Brain microvascular endothelial cell (primary cell): Measurements from ENCODE around the gene ZIC1.

Experiments
- DNase-seq: peaks from one replicate; pipeline ENCODE4 v3.0.0-alpha.2; 2020
- H3K27ac ChIP-seq: fragments of 250-450 bp; sonication (Bioruptor Pico); 2 replicates; pipeline ENCODE4 v1.5.1; 2020; ENCODE audit warnings: mild to moderate bottlenecking, moderate library complexity
- H3K27me3 ChIP-seq: fragments of 250-450 bp; sonication (Bioruptor Pico); replicated peaks from 2 replicates; pipeline ENCODE4 v1.5.1; 2020; ENCODE audit warnings: mild to moderate bottlenecking
- H3K36me3 ChIP-seq: fragments of 250-450 bp; sonication (Bioruptor Pico); replicated peaks from 2 replicates; pipeline ENCODE4 v1.5.1; 2020; ENCODE audit warnings: mild to moderate bottlenecking
- H3K4me3 ChIP-seq: 2 replicates; pipeline ENCODE4 v1.5.1; 2011; ENCODE audit warnings: low read depth, mild to moderate bottlenecking, control low read depth, low read length, moderate library complexity
- CTCF ChIP-seq: IDR thresholded peaks from 2 replicates; pipeline ENCODE4 v1.5.1; 2011; ENCODE audit warnings: low read depth, mild to moderate bottlenecking, moderate library complexity, low read length, control low read depth, inconsistent platforms; ENCODE audit errors: missing control alignments
- in situ Hi-C: cut with HindIII; loops from 2 replicates; pipeline ENCODE4 v1.10.0; 2017; ENCODE audit warnings: low sequenced_read_pairs, low pct_ligation_motif_present

ZIC1 gene

GRCh38 chr3:147377412-147378367 is 31.5 kb upstream of the ZIC1 start:
- Histone ChIP-seq H3K4me3 (no peak overlapping the region), H3K27me3 (no peaks in the 10 kb centered on the region), H3K27ac (no peak overlapping the region), H3K36me3 (no peaks in the 10 kb centered on the region)
- in situ Hi-C loops = loop anchor here (25.0 kb wide), 1 partner anchor 235 kb away; no protein-coding TSS in a partner anchor
- DNase-seq = no peak
- no peak for TF ChIP-seq CTCF

- in situ Hi-C loops = loop anchor here (25.0 kb wide), 1 partner anchor 233 kb away; no protein-coding TSS in a partner anchor
- Histone ChIP-seq H3K36me3 (no peaks in the 10 kb centered on the region), H3K27ac (no peak overlapping the region), H3K27me3 (no peaks in the 10 kb centered on the region), H3K4me3 (no peak overlapping the region)
- TF ChIP-seq CTCF = no peak
- no peak for DNase-seq
Observed at GRCh38 chr3:147379651-147380050, 29.5 kb upstream of the ZIC1 start.

- no peak for DNase-seq
- no peak for TF ChIP-seq CTCF
- in situ Hi-C loops = loop anchor here (25.0 kb wide), 1 partner anchor 232 kb away; no protein-coding TSS in a partner anchor
- H3K27me3 ChIP-seq = no peaks in the 10 kb centered on the region
- H3K36me3 ChIP-seq = no peaks in the 10 kb centered on the region
- no peak overlapping the region for H3K27ac ChIP-seq
- no peak overlapping the region for H3K4me3 ChIP-seq
Observed at GRCh38 chr3:147380387-147380951, 28.7 kb upstream of the ZIC1 start.

- Histone ChIP-seq H3K27me3 (no peaks in the 10 kb centered on the region), H3K36me3 (no peaks in the 10 kb centered on the region), H3K4me3 (no peak overlapping the region), H3K27ac (no peak overlapping the region)
- in situ Hi-C loops = loop anchor here (25.0 kb wide), 1 partner anchor 231 kb away; no protein-coding TSS in a partner anchor
- DNase-seq = no peak
- TF ChIP-seq CTCF = no peak
Observed at GRCh38 chr3:147380977-147381376, 28.2 kb upstream of the ZIC1 start.

GRCh38 chr3:147381596-147381995 is 27.6 kb upstream of the ZIC1 start:
- Histone ChIP-seq H3K27ac (no peak overlapping the region), H3K4me3 (no peak overlapping the region), H3K36me3 (no peaks in the 10 kb centered on the region), H3K27me3 (no peaks in the 10 kb centered on the region)
- no peak for TF ChIP-seq CTCF
- in situ Hi-C loops = loop anchor here (25.0 kb wide), 1 partner anchor 231 kb away; no protein-coding TSS in a partner anchor
- DNase-seq = no peak
